GM12865 (cell line): Measurements from ENCODE around the gene ANKIB1.
"Not testable (repeated sequence)": the region's sequence is repeated elsewhere in the genome, so short reads cannot be mapped to it uniquely, and the experiment has no call there.

ENCODE experiments used
- DNase-seq: peaks from one replicate; pipeline ENCODE4 v3.0.0; 2010; ENCODE audit warnings: low read depth
- H3K4me3 ChIP-seq: 2 replicates; pipeline ENCODE4 v1.5.1; 2011; ENCODE audit warnings: mild to moderate bottlenecking, low read depth, low read length, control low read depth
- CTCF ChIP-seq: IDR thresholded peaks from 2 replicates; pipeline ENCODE4 v1.5.1; 2011; ENCODE audit warnings: low read length, control low read depth, low read depth, inconsistent platforms; ENCODE audit not compliant: insufficient read depth; ENCODE audit errors: missing control alignments

Gene ANKIB1

GRCh38 chr7:92357260-92357659 lies 111.5 kb downstream of the ANKIB1 start:
- DNase-seq = no peak
- no peak overlapping the region for H3K4me3 ChIP-seq
- TF ChIP-seq CTCF = no peak

- not testable (repeated sequence) for DNase-seq
Measured at GRCh38 chr7:92359179-92359578, 113.4 kb downstream of the ANKIB1 start.

GRCh38 chr7:92359801-92360200 lies 114.0 kb downstream of the ANKIB1 start:
- DNase-seq = no peak
- H3K4me3 ChIP-seq = no peak overlapping the region
- no peak for TF ChIP-seq CTCF

More at GRCh38 chr7:92359179-92359578, 113.4 kb downstream of the ANKIB1 start:
- not testable (repeated sequence) for H3K4me3 ChIP-seq

GRCh38 chr7:92360387-92360786 lies 114.6 kb downstream of the ANKIB1 start:
- DNase-seq = no peak
- H3K4me3 ChIP-seq = no peak overlapping the region
- TF ChIP-seq CTCF = no peak

- no peak for TF ChIP-seq CTCF
- DNase-seq = no peak
- H3K4me3 ChIP-seq = no peak overlapping the region
Measured at GRCh38 chr7:92362131-92362530, 116.4 kb downstream of the ANKIB1 start.

- no peak overlapping the region for H3K4me3 ChIP-seq
Measured at GRCh38 chr7:92366730-92367129, 121.0 kb downstream of the ANKIB1 start.

GRCh38 chr7:92368741-92369140 lies 123.0 kb downstream of the ANKIB1 start:
- H3K4me3 ChIP-seq = no peak overlapping the region
- no peak for TF ChIP-seq CTCF

More at GRCh38 chr7:92366730-92367129, 121.0 kb downstream of the ANKIB1 start:
- no peak for DNase-seq
- TF ChIP-seq CTCF = no peak

GRCh38 chr7:92375013-92375412 lies 129.2 kb downstream of the ANKIB1 start:
- no peak overlapping the region for H3K4me3 ChIP-seq
- DNase-seq = no peak
- no peak for TF ChIP-seq CTCF

More at GRCh38 chr7:92368741-92369140, 123.0 kb downstream of the ANKIB1 start:
- DNase-seq = no peak
